Lower lobe of right lung (tissue), 2 donors: ENCODE measurements around the gene CTDSP2. TPM values are rescaled to one million over a fixed set of nuclear protein-coding genes. Genes with fewer than 3 reads are reported as not detected.

Source experiments
- ATAC-seq, 2 donors: fragments of 200-7000 bp; cut with Tn5 transposase; one replicate each; pipeline ENCODE4 v1.9.1; 2020 to 2022; ENCODE audit warnings: mild to moderate bottlenecking in 2 of 2, moderate library complexity in 2 of 2
- DNase-seq: peaks from one replicate; pipeline ENCODE4 v3.0.0-alpha.2; 2020
- H3K27ac ChIP-seq: fragments of 200-600 bp; one replicate; pipeline ENCODE4 v1.8.0; 2022
- H3K27me3 ChIP-seq: fragments of 200-600 bp; one replicate; pipeline ENCODE4 v1.8.0; 2022; ENCODE audit warnings: low read depth
- H3K36me3 ChIP-seq: fragments of 200-600 bp; one replicate; pipeline ENCODE4 v1.8.0; 2022; ENCODE audit warnings: mild to moderate bottlenecking
- H3K4me1 ChIP-seq: fragments of 200-600 bp; one replicate; pipeline ENCODE4 v1.8.0; 2022
- H3K4me3 ChIP-seq: fragments of 200-600 bp; one replicate; pipeline ENCODE4 v1.8.0; 2022; ENCODE audit warnings: mild to moderate bottlenecking
- H3K9me3 ChIP-seq: fragments of 200-600 bp; one replicate; pipeline ENCODE4 v1.8.0; 2022
- CTCF ChIP-seq: fragments of 200-600 bp; IDR thresholded peaks from one replicate; pipeline ENCODE4 v1.8.0; 2022; ENCODE audit warnings: antibody characterized with exemption, mild to moderate bottlenecking
- intact Hi-C: fragments of 100-400 bp; cut with DNase I; formaldehyde crosslinking; loops from one replicate; pipeline ENCODE4 v1.11.0; 2022
- long read RNA-seq: library from polyadenylated mRNA; unstranded; transcript quantifications from one replicate; pipeline ENCODE4 v2.0.0, GENCODE V29; 2021
- total RNA-seq: library from RNA; stranded (reverse); fragmentation: NEBNext Ultra II Directional; extraction: Animal tissue kit (Norgen Biotek cat#: 25700); gene quantifications from one replicate; pipeline ENCODE4 v1.2.1, GENCODE V29; 2021
- donor health status: DM: no; HTN: yes; CAD: no; lungs with severe emphysema.

The CTDSP2 gene
- total RNA-seq = 220 TPM
- long read RNA-seq, full-length matches to known transcripts = 38 of 235 reads
- long read RNA-seq, partial matches to known transcripts = 9 of 235 reads
- long read RNA-seq, other reads (novel, unspliced or antisense) = 188 of 235 reads

GRCh38 chr12:57846577-57847319, at the start of gene CTDSP2:
CTDSP2 (minus strand) TSS chr12:57846729; CDS start chr12:57846435, 294 bp downstream.
- peaks cover 46% of the 10 kb centered on the region for H3K4me1 ChIP-seq
- intact Hi-C loops = no loop called here

GRCh38 chr12:57896115-57896433, 49.5 kb upstream of the CTDSP2 start:
- no peak for TF ChIP-seq CTCF
- Histone ChIP-seq H3K4me1 (peaks cover 84% of the 10 kb centered on the region), H3K9me3 (no peaks in the 10 kb centered on the region), H3K36me3 (no peaks in the 10 kb centered on the region), H3K27me3 (no peaks in the 10 kb centered on the region), H3K4me3 (peak overlapping the region; percentile 66), H3K27ac (peak overlapping the region; percentile 98)
- intact Hi-C loops = loop anchor here (10.0 kb wide), 1 partner anchor 61 kb away; no protein-coding TSS in a partner anchor
- ATAC-seq (no peak), DNase-seq (no peak)

More at GRCh38 chr12:57846577-57847319, at the start of gene CTDSP2:
- Histone ChIP-seq H3K4me3 (peak within 1 kb of the TSS; percentile 100), H3K36me3 (peaks cover 8% of the 10 kb centered on the region), H3K9me3 (no peaks in the 10 kb centered on the region), H3K27me3 (no peaks in the 10 kb centered on the region), H3K27ac (peak within 1 kb of the TSS; percentile 99)
- DNase-seq = peak; percentile 100
- no peak for TF ChIP-seq CTCF
- peak; percentile 94 to 96 for ATAC-seq

GRCh38 chr12:57895389-57896114, 49.0 kb upstream of the CTDSP2 start:
- Histone ChIP-seq H3K9me3 (no peaks in the 10 kb centered on the region), H3K27ac (peak overlapping the region; percentile 98), H3K27me3 (no peaks in the 10 kb centered on the region), H3K4me3 (peak overlapping the region; percentile 66), H3K4me1 (peaks cover 89% of the 10 kb centered on the region), H3K36me3 (no peaks in the 10 kb centered on the region)
- DNase-seq (no peak), ATAC-seq (no peak)
- intact Hi-C loops = loop anchor here (10.0 kb wide), 1 partner anchor 61 kb away; no protein-coding TSS in a partner anchor
- TF ChIP-seq CTCF = no peak

- Histone ChIP-seq H3K4me3 (peak overlapping the region; percentile 28), H3K27ac (peak overlapping the region; percentile 98), H3K36me3 (no peaks in the 10 kb centered on the region), H3K9me3 (no peaks in the 10 kb centered on the region), H3K4me1 (peaks cover 98% of the 10 kb centered on the region), H3K27me3 (no peaks in the 10 kb centered on the region)
- no peak for TF ChIP-seq CTCF
- ATAC-seq (no peak), DNase-seq (no peak)
- intact Hi-C loops = loop anchor here (10.0 kb wide), 1 partner anchor 60 kb away; no protein-coding TSS in a partner anchor
Measured at GRCh38 chr12:57894399-57895292, 48.1 kb upstream of the CTDSP2 start.
